ENCODE results near the gene DACH1.

Gene DACH1

DNA sequence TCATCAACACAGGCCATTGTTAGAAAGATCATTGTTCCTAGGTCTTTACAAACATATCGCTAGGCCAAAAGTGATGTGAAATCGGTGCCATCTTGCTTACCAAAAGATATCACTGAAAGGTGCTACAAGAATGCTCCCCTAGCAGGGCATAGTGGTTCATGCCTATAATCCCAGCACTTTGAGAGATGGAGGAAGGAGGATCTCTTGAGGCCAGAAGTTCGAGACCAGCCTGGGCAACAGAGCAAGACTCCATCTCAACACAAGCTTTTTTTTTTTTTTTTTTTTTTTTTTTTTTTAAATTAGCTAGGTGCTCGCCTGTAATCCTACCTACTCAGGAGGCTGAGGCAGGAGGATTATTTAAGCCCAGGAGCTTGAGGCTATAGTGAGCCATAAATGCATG is 92.1 kb downstream of the DACH1 start:
- no peak for DNase-seq (ENCODE audit: low read depth)

DNA sequence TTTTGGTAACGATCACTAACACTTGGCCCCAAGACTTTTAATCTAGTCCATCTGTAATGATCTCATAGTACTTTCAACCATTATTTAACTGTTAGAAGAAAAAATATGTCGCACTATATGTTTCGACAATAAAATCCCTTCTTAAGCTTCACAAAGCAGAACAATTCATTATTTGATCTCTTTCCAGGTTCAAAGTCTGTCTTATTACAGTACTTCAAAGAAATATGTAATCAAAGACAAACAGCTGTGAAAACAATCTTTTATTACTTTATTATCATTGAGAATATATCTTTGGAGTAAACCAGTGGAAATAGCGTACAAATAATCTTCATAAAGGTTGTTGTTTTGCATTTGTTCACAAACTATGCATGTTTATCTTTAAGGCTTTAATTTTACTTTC is 93.5 kb downstream of the DACH1 start:
- DNase-seq (ENCODE audit: low read depth) = no peak

- no peak for DNase-seq (ENCODE audit: low read depth)
Measured at GRCh38 chr13:71772361-71772760, 94.6 kb downstream of the DACH1 start.

DNA sequence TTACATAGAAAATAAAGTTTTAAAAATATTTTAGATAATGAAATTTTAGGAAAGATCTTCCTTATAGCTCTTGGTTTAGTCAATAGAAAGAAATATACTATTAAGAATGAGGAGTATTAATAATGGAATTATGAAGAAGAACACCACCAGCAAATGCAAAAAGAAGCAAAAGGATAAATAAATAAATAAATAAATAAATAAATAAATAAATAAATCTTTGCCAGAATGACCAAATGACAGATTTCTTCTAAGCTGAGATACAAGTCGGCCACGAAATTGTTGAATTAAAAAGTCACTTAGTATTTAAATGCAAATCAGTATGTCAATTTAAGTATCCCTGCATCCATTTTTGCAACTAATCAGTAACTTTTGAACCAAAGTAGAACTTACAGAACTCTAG is 95.9 kb downstream of the DACH1 start:
- no peak for DNase-seq (ENCODE audit: low read depth)

GRCh38 chr13:71770710-71771109 is 96.3 kb downstream of the DACH1 start:
- no peak for DNase-seq (ENCODE audit: low read depth)

DNA sequence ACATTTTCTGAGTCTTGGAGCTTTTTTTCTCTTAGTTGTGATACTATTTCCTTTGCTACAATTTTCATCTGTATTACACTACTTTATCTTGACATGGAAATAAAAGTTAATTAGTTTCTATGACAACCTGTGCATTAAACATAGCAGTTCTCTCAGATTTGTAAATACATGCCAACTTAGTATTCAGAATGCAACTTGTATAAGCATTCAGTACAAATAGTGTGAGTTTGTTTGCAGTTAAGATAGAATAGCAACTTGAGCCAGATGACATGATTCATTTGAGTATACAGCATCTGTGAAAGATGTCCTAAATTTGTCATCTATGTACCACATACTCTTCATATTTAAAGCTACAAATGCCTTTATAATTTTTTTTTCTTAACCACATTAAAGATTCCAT is 98.1 kb downstream of the DACH1 start:
- DNase-seq (ENCODE audit: low read depth) = no peak

DNA sequence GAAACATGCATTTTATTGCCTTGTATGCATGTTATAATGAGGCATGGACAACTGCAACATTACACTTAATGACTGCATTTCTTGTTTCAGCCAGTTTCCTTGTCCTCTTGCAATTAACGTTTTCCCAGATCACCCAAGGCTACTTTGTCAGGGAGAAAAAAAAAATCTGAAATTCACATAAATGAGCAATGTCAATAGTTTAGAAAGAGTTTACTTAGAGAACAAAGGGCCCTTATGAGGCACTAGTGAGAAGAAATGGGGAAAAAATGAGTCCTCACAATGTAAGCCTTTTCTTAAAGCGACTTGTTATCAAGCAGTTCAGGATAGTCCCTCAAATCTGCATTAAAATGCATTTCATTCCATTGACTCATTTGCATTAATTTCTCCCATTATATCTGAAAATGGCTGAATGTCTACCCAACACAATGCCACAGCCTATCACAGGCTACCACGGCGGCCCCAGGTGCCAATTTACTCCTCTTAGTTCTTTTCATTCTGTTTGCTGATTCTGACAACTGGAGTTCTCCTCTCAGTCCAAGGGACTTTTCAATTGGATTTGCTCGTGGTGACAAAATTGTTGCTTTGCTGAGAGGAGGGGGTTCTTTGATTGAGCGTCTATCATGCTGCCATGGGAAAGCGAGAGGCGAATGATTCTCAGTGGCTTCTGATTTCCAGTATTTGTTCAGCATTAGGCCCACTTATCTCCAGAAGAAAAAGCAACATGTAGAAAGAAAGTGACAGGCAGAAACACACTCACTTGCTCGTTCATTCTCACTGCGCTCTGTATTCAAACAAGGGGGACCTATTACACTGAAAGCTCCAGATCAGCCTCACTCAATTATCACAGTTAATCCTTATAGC is 107.1 kb downstream of the DACH1 start:
- DNase-seq (ENCODE audit: low read depth) = no peak

DNA sequence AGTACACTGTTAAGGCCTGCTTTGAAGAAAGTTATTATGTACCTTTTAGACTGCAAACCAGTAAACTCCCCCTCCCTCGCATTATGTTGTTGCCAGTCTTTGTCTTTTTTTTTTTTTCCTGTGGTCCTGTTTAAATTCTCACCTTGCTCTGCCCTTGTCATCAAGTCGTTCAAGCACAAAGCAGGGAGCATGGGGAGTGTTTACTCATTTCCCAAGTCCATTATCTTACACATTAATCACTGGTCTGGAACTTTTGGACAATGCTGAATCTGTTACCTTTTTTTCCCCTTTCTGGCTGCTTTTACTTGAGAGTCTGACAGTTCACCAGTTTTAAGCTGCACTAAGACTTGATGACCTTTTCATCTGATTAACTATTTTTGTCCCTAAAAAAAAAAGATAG is 108.2 kb downstream of the DACH1 start:
- no peak for DNase-seq (ENCODE audit: low read depth)

- no peak for DNase-seq (ENCODE audit: low read depth)
Measured at GRCh38 chr13:71754407-71754974, 112.5 kb downstream of the DACH1 start.

GRCh38 chr13:71752775-71753513 is 114.1 kb downstream of the DACH1 start:
- DNase-seq (ENCODE audit: low read depth) = no peak

- DNase-seq (ENCODE audit: low read depth) = no peak
Measured at GRCh38 chr13:71751073-71751472, 115.9 kb downstream of the DACH1 start.

- DNase-seq (ENCODE audit: low read depth) = no peak
Measured at GRCh38 chr13:71730267-71730666, 136.7 kb downstream of the DACH1 start.

- DNase-seq (ENCODE audit: low read depth) = no peak
Measured at GRCh38 chr13:71729441-71729840, 137.6 kb downstream of the DACH1 start.

DNA sequence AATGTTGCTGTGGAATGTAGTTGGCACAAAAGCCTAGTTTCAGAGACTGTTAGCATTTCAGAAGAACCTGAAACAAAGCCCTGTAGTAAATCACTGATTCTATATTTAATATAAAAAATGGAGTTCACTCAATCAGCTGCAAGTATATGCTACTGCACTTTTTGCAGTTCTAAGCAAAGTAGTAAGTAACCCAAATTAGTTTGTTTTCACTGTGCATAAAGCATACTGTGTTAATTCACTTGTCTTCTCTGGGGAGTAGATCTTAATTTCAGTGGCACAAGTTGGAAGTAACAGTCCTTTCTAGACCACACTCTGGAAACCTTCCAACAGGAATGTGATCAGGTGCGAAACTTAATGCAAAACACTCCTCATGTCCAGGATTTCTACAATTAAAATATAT is 139.3 kb downstream of the DACH1 start:
- no peak for DNase-seq (ENCODE audit: low read depth)

GRCh38 chr13:71727042-71727441 is 140.0 kb downstream of the DACH1 start:
- DNase-seq (ENCODE audit: low read depth) = no peak

DNA sequence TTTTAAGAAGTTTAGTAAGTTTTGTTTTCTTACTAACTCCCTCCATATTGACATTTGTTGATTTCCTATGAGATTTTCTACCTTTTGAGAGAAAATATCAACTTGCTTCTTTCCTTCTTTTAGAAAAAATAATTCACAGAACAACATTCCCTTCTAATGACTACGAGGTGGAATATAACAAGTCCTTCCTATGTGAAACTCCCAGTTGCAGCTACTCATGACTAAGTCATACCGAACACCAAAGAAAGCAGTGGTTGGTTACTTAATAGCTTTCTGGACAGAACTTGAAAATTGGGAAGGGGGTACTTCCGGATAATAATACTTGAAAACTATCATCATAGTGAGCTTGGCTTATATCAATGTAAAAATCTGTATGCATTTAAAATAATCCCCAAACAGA is 144.8 kb downstream of the DACH1 start:
- DNase-seq (ENCODE audit: low read depth) = no peak

- no peak for DNase-seq (ENCODE audit: low read depth)
Measured at GRCh38 chr13:71721104-71721503, 145.9 kb downstream of the DACH1 start.

GRCh38 chr13:71718931-71719330 is 148.1 kb downstream of the DACH1 start:
- no peak for DNase-seq (ENCODE audit: low read depth)

GRCh38 chr13:71714802-71715375 is 152.1 kb downstream of the DACH1 start:
- no peak for DNase-seq (ENCODE audit: low read depth)

- DNase-seq (ENCODE audit: low read depth) = no peak
Measured at GRCh38 chr13:71712988-71713653, 153.9 kb downstream of the DACH1 start.

- DNase-seq (ENCODE audit: low read depth) = no peak
Measured at GRCh38 chr13:71704656-71705055, 162.3 kb downstream of the DACH1 start.

DNA sequence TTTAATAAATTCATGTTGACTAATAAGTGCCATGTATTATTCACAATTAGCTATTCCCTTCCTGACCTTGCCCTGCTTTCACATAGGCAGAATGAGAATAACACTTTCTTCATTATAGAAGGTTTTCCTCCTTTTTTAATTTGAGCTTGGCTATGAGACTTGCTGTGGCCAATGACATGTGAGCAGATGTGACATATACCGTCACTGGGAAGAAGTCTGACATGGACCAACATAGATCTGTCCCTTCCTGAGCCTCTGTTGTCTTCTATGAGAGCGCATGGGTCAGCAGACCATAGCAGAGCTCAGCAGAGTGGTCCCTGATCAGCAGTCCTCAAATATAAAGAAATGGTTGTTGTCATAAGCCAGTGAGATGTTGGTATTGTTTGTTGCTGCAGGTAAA is 163.9 kb downstream of the DACH1 start:
- no peak for DNase-seq (ENCODE audit: low read depth)

Measured in activated T-cell treated with anti-CD3 and anti-CD28 coated beads for 48 hours (primary cell).